ENCODE measurements around the gene GATAD2A. TPM values are rescaled to one million over a fixed set of nuclear protein-coding genes. Genes with fewer than 3 reads are reported as not detected.

GATAD2A gene
- total and polyA plus RNA-seq, 2 of the 13 experiments (the other 11 are each of a cell fraction or from before 2014, with no cell fraction given): 16.8 to 28.6 TPM

GRCh38 chr19:19427944-19428343, 22.5 kb downstream of the GATAD2A start:
- Histone ChIP-seq H3K4me2 (ENCODE audit: low read depth, low read length) (no peak overlapping the region), H3K4me3 (replicated peaks in 1 of 3; ENCODE audit: insufficient read depth in 1 of 3, low read depth in 2 of 3, low read length in 3 of 3) (no peak overlapping the region), H3K27me3 (ENCODE audit: control insufficient read depth in 1 of 2, insufficient read depth in 2 of 2, low read length in 2 of 2) (no peaks in the 10 kb centered on the region), H3K36me3 (replicated peaks in 1 of 2; ENCODE audit: control insufficient read depth in 1 of 2, insufficient read depth in 2 of 2, low read length in 2 of 2) (no peaks in the 10 kb centered on the region; a peak in 1 of 5 replicates), H3K27ac (ENCODE audit: extremely low read length, insufficient read depth, low read length) (no peak overlapping the region), H3K9ac (ENCODE audit: insufficient read depth, low read depth, low read length) (no peak overlapping the region), H3K79me2 (ENCODE audit: insufficient read depth, low read length) (peaks cover 93% of the 10 kb centered on the region), H4K20me1 (ENCODE audit: insufficient read depth, low read length) (peaks cover 25% of the 10 kb centered on the region), H3K4me1 (ENCODE audit: insufficient read depth, low read length) (peaks cover 24% of the 10 kb centered on the region), H3K9me3 (ENCODE audit: low read length) (no peaks in the 10 kb centered on the region), H2AFZ (ENCODE audit: low read length) (no peak overlapping the region)
- ATAC-seq (no peak), DNase-seq (ENCODE audit: low spot score) (no peak), FAIRE-seq (no peak)
- BruUV-seq (replicated peaks): no TSS peak
- 97% methylated on average over 5 of the region's 5 CpGs for WGBS (ENCODE audit: low lambda C conversion rate)
- no peak for TF ChIP-seq ZNF773 (CRISPR knock-in tag; IDR thresholded peaks at IDR 0.05; ENCODE audit: borderline replicate concordance)
- no peak for TF ChIP-seq ZKSCAN8 (CRISPR knock-in tag; IDR thresholded peaks at IDR 0.05; ENCODE audit: borderline replicate concordance)
- TF ChIP-seq ZNF672 (CRISPR knock-in tag; IDR thresholded peaks at IDR 0.05): no peak
- TF ChIP-seq ATM (IDR thresholded peaks at IDR 0.05; ENCODE audit: borderline replicate concordance): no peak
- no peak for TF ChIP-seq MYPOP (CRISPR knock-in tag; IDR thresholded peaks at IDR 0.05)
- CTCF ChIA-PET (ENCODE audit: low intra/inter-chr PET ratio, low total read pairs): no interaction called here
- POLR2A ChIA-PET: no interaction called here
- in situ Hi-C loops (cut with HindIII; ENCODE audit: extremely low pct_ligation_motif_present, low pct_unique_long_range_greater_than_20kb) (no loop called here), intact Hi-C loops (cut with micrococcal nuclease; ENCODE audit: unreplicated experiment) (no loop called here)

- H3K9ac ChIP-seq (ENCODE audit: insufficient read depth, low read depth, low read length): no peak overlapping the region
- H3K4me1 ChIP-seq (ENCODE audit: insufficient read depth, low read length): peaks cover 32% of the 10 kb centered on the region
- ChIA-PET POLR2A (no interaction called here), CTCF (ENCODE audit: low intra/inter-chr PET ratio, low total read pairs) (no interaction called here)
- no TSS peak for BruUV-seq (replicated peaks)
- H3K27ac ChIP-seq (ENCODE audit: extremely low read length, insufficient read depth, low read length): no peak overlapping the region
- intact Hi-C loops (cut with micrococcal nuclease; ENCODE audit: unreplicated experiment) (no loop called here), in situ Hi-C loops (cut with HindIII; ENCODE audit: extremely low pct_ligation_motif_present, low pct_unique_long_range_greater_than_20kb) (no loop called here)
- H3K9me3 ChIP-seq (ENCODE audit: low read length): no peaks in the 10 kb centered on the region
- H3K4me3 ChIP-seq (replicated peaks in 1 of 3; ENCODE audit: insufficient read depth in 1 of 3, low read depth in 2 of 3, low read length in 3 of 3): no peak overlapping the region
- ATAC-seq (no peak), DNase-seq (ENCODE audit: low spot score) (no peak), FAIRE-seq (no peak)
- no peak overlapping the region for H3K4me2 ChIP-seq (ENCODE audit: low read depth, low read length)
- H3K79me2 ChIP-seq (ENCODE audit: insufficient read depth, low read length): peaks cover 93% of the 10 kb centered on the region
- H3K36me3 ChIP-seq (replicated peaks in 1 of 2; ENCODE audit: control insufficient read depth in 1 of 2, insufficient read depth in 2 of 2, low read length in 2 of 2): no peaks in the 10 kb centered on the region; a peak in 1 of 5 replicates
- 94% methylated on average over 8 of the region's 10 CpGs for WGBS (ENCODE audit: low lambda C conversion rate)
- H3K27me3 ChIP-seq (ENCODE audit: control insufficient read depth in 1 of 2, insufficient read depth in 2 of 2, low read length in 2 of 2): no peaks in the 10 kb centered on the region
- TF ChIP-seq HDAC1 (CRISPR knock-in tag; IDR thresholded peaks at IDR 0.05) (no peak), SMAD1 (CRISPR knock-in tag; IDR thresholded peaks at IDR 0.05; ENCODE audit: borderline replicate concordance, low read depth) (no peak), CREB1 (IDR thresholded peaks at IDR 0.05) (no peak), CREB1 (CRISPR knock-in tag; IDR thresholded peaks at IDR 0.05) (no peak), MAZ (IDR thresholded peaks at IDR 0.05; ENCODE audit: borderline replicate concordance, low read depth, low read length) (no peak), MAZ (CRISPR knock-in tag; IDR thresholded peaks at IDR 0.05; ENCODE audit: low read depth) (no peak), PPARG (CRISPR knock-in tag; conservative IDR thresholded peaks at IDR 0.05) (no peak), ZNF18 (CRISPR knock-in tag; IDR thresholded peaks at IDR 0.05; ENCODE audit: insufficient replicate concordance) (no peak), ZGPAT (CRISPR knock-in tag; IDR thresholded peaks at IDR 0.05) (no peak), ZNF430 (CRISPR knock-in tag; IDR thresholded peaks at IDR 0.05) (no peak)
- peaks cover 26% of the 10 kb centered on the region for H4K20me1 ChIP-seq (ENCODE audit: insufficient read depth, low read length)
- H2AFZ ChIP-seq (ENCODE audit: low read length): no peak overlapping the region
Observed at GRCh38 chr19:19428746-19429145, 23.3 kb downstream of the GATAD2A start.
